NCI-H2081 treated with DMSO at 0.1 percent for 48 hours (cell line): ENCODE measurements around the gene VPS33A.
"Not testable (repeated sequence)": the region's sequence is repeated elsewhere in the genome, so short reads cannot be mapped to it uniquely, and the experiment has no call there.

Experiments used
- DNase-seq: peaks from one replicate; lab custom pipeline; 2025; lab: John Stamatoyannopoulos, UW

Gene VPS33A

GRCh38 chr12:122266230-122266901 is at the start of gene VPS33A:
TSS of gene VPS33A (minus strand) at chr12:122266494. CDS start at chr12:122266408, 86 bp downstream.
- DNase-seq: peak; percentile 74

GRCh38 chr12:122312926-122313325 is 46.6 kb upstream of the VPS33A start:
- no peak for DNase-seq

GRCh38 chr12:122311696-122312095 is 45.4 kb upstream of the VPS33A start:
- DNase-seq: no peak

GRCh38 chr12:122310626-122311333 is 44.5 kb upstream of the VPS33A start:
- no peak for DNase-seq

GRCh38 chr12:122309564-122310121 is 43.3 kb upstream of the VPS33A start:
- DNase-seq: no peak

- no peak for DNase-seq
Observed at GRCh38 chr12:122308811-122309210, 42.5 kb upstream of the VPS33A start.

- no peak for DNase-seq
Observed at GRCh38 chr12:122306407-122306806, 40.1 kb upstream of the VPS33A start.

GRCh38 chr12:122304924-122305323 is 38.6 kb upstream of the VPS33A start:
- DNase-seq: peak; percentile 91

- DNase-seq: no peak
Observed at GRCh38 chr12:122303068-122303467, 36.8 kb upstream of the VPS33A start.

GRCh38 chr12:122298071-122298748 is 31.9 kb upstream of the VPS33A start:
- no peak for DNase-seq

- no peak for DNase-seq
Observed at GRCh38 chr12:122297494-122297893, 31.2 kb upstream of the VPS33A start.

GRCh38 chr12:122295877-122296276 is 29.6 kb upstream of the VPS33A start:
- no peak for DNase-seq

- DNase-seq: no peak
Observed at GRCh38 chr12:122293081-122293480, 26.8 kb upstream of the VPS33A start.

- DNase-seq: no peak
Observed at GRCh38 chr12:122291431-122291830, 25.1 kb upstream of the VPS33A start.

- no peak for DNase-seq
Observed at GRCh38 chr12:122283680-122284079, 17.4 kb upstream of the VPS33A start.

- no peak for DNase-seq
Observed at GRCh38 chr12:122282061-122282460, 15.8 kb upstream of the VPS33A start.

GRCh38 chr12:122276242-122276641 is 9.9 kb upstream of the VPS33A start:
- DNase-seq: no peak

GRCh38 chr12:122275459-122275858 is 9.2 kb upstream of the VPS33A start:
- no peak for DNase-seq

- no peak for DNase-seq
Observed at GRCh38 chr12:122265886-122266229, 436 bp downstream of the VPS33A start.

- DNase-seq: no peak
Observed at GRCh38 chr12:122265476-122265875, 818 bp downstream of the VPS33A start.

GRCh38 chr12:122260735-122261134 is 5.6 kb downstream of the VPS33A start:
- DNase-seq: not testable (repeated sequence)

GRCh38 chr12:122258939-122259338 is 7.4 kb downstream of the VPS33A start:
- DNase-seq: not testable (repeated sequence)

GRCh38 chr12:122258462-122258861 is 7.8 kb downstream of the VPS33A start:
- not testable (repeated sequence) for DNase-seq
